GM12878 (cell line): Measurements from ENCODE around the gene RANBP9. TPM values are rescaled to one million over a fixed set of nuclear protein-coding genes. Genes with fewer than 3 reads are reported as not detected.

ENCODE experiments used
- ATAC-seq: fragments of 200-7000 bp; cut with Tn5 transposase; 3 replicates; pipeline ENCODE4 v1.9.1; 2020; ENCODE audit warnings: mild to moderate bottlenecking, moderate library complexity
- BruUV-seq: library from RNA; stranded (reverse); fragments of 400-500 nt; replicated peaks from 2 replicates; lab custom pipeline; 2021; lab: Mats Ljungman, UMichigan
- CTCF ChIA-PET: fragments of 300-600 bp; sonication (Branson Sonifier 250); formaldehyde crosslinking; extraction: SDS; loops from one replicate; lab custom pipeline; 2021; ENCODE audit warnings: inconsistent platforms; lab: Yijun Ruan, JAX
- POLR2A ChIA-PET: fragments of 350-600 bp; formaldehyde crosslinking; extraction: SDS; loops from one replicate; lab custom pipeline; 2021; ENCODE audit warnings: inconsistent platforms; lab: Charles Lee
- RAD21 ChIA-PET: fragments of 300-600 bp; sonication (Branson Sonifier 250); formaldehyde crosslinking; loops from one replicate; lab custom pipeline; 2023; ENCODE audit warnings: antibody characterized with exemption; ENCODE audit not compliant: unreplicated experiment; lab: Charles Lee
- SMC1A ChIA-PET: fragments of 300-600 bp; sonication (Branson Sonifier 250); formaldehyde crosslinking; loops from one replicate; lab custom pipeline; 2023; ENCODE audit not compliant: unreplicated experiment, uncharacterized antibody; lab: Charles Lee
- DNase-seq: peaks from one replicate; pipeline ENCODE4 v3.0.0-alpha.2; 2011; ENCODE audit warnings: low read depth, low spot score
- FAIRE-seq: peaks from 3 replicates; lab custom pipeline; 2011; peaks lifted over from hg19 to GRCh38; lab: Jason Lieb, UNC
- H2AFZ ChIP-seq: 2 replicates; pipeline ENCODE4 v1.6.0; 2011; ENCODE audit warnings: low read depth, low read length, control low read depth; ENCODE audit not compliant: control insufficient read depth
- H3K27ac ChIP-seq: 2 replicates; pipeline ENCODE4 v1.5.1; 2011; ENCODE audit warnings: control low read depth; ENCODE audit not compliant: control insufficient read depth, insufficient read depth
- H3K27me3 ChIP-seq, 2 experiments: replicated peaks in 1 of 2; 2 replicates each; pipeline versions ENCODE4 v1.6.0 to v1.6.1; 2011; ENCODE audit warnings: low read length in 1 of 2; ENCODE audit not compliant: control insufficient read depth in 2 of 2, insufficient read depth in 2 of 2
- H3K36me3 ChIP-seq, 2 experiments: 2 replicates each; pipeline ENCODE4 v1.5.1; 2011; ENCODE audit warnings: low read length in 1 of 2; ENCODE audit not compliant: control insufficient read depth in 2 of 2, insufficient read depth in 2 of 2
- H3K4me1 ChIP-seq: 2 replicates; pipeline ENCODE4 v1.6.1; 2011; ENCODE audit warnings: mild to moderate bottlenecking, low read length, moderate library complexity, mixed read lengths; ENCODE audit not compliant: control insufficient read depth, insufficient read depth
- H3K4me2 ChIP-seq: 2 replicates; pipeline ENCODE4 v1.6.0; 2011; ENCODE audit warnings: control low read depth; ENCODE audit not compliant: control insufficient read depth, insufficient read depth
- H3K4me3 ChIP-seq: fragments of 200-600 bp; sonication (generic); 2 replicates; pipeline ENCODE4 v1.5.1; 2016
- H3K79me2 ChIP-seq: 2 replicates; pipeline ENCODE4 v1.6.0; 2011; ENCODE audit warnings: low read length; ENCODE audit not compliant: control insufficient read depth, insufficient read depth
- H3K9ac ChIP-seq: 2 replicates; pipeline ENCODE4 v1.8.0; 2011; ENCODE audit warnings: low read length, control low read depth, mixed read lengths; ENCODE audit not compliant: control insufficient read depth, insufficient read depth
- H3K9me3 ChIP-seq: replicated peaks from 3 replicates; pipeline ENCODE4 v1.5.1; 2011; ENCODE audit warnings: mild to moderate bottlenecking, low read length; ENCODE audit not compliant: control insufficient read depth, insufficient read depth
- H4K20me1 ChIP-seq: 2 replicates; pipeline ENCODE4 v1.6.0; 2011; ENCODE audit not compliant: control insufficient read depth, insufficient read depth
- ATF3 ChIP-seq: IDR thresholded peaks from 2 replicates; pipeline ENCODE4 v1.6.1; 2011; ENCODE audit warnings: low read depth, mild to moderate bottlenecking, low read length, moderate library complexity, borderline replicate concordance; ENCODE audit errors: extremely low read depth
- CREB1 ChIP-seq: IDR thresholded peaks from 2 replicates; pipeline ENCODE4 v1.6.1; 2012; ENCODE audit warnings: low read depth, mild to moderate bottlenecking, inconsistent platforms
- E2F4 ChIP-seq: IDR thresholded peaks from 2 replicates; pipeline ENCODE4 v1.6.1; 2012; ENCODE audit warnings: low read depth, low read length, improper control_type of control experiment
- EED ChIP-seq: sonication (generic); IDR thresholded peaks from 2 replicates; pipeline ENCODE4 v1.6.1; 2016; ENCODE audit warnings: antibody characterized with exemption, low read depth
- HDAC2 ChIP-seq: fragments of 200-600 bp; sonication (generic); IDR thresholded peaks from 2 replicates; pipeline ENCODE4 v1.6.1; 2017
- JUNB ChIP-seq: IDR thresholded peaks from 2 replicates; pipeline ENCODE4 v1.6.1; 2016; ENCODE audit warnings: antibody characterized with exemption, mild to moderate bottlenecking
- LARP7 ChIP-seq: fragments of 450-650 bp; IDR thresholded peaks from 2 replicates; pipeline ENCODE4 v1.6.1; 2017; ENCODE audit warnings: mild to moderate bottlenecking
- NFXL1 ChIP-seq: fragments of 450-650 bp; IDR thresholded peaks from 2 replicates; pipeline ENCODE4 v1.6.1; 2017; ENCODE audit warnings: antibody characterized with exemption, mild to moderate bottlenecking, borderline replicate concordance
- NR2F1 ChIP-seq: fragments of 450-650 bp; conservative IDR thresholded peaks from 2 replicates; pipeline ENCODE4 v1.6.1; 2017; ENCODE audit warnings: mild to moderate bottlenecking
- NRF1 ChIP-seq: conservative IDR thresholded peaks from 2 replicates; pipeline ENCODE4 v1.6.1; 2011; ENCODE audit warnings: mild to moderate bottlenecking, low read depth, low read length, improper control_type of control experiment
- RAD51 ChIP-seq: fragments of 450-650 bp; IDR thresholded peaks from 2 replicates; pipeline ENCODE4 v1.6.1; 2016; ENCODE audit warnings: moderate library complexity, mild to moderate bottlenecking, inconsistent platforms
- SKIL ChIP-seq: fragments of 450-650 bp; IDR thresholded peaks from 2 replicates; pipeline ENCODE4 v1.6.1; 2017; ENCODE audit warnings: mild to moderate bottlenecking, low read depth, inconsistent platforms; ENCODE audit not compliant: poor library complexity, severe bottlenecking
- SP1 ChIP-seq: IDR thresholded peaks from one replicate; pipeline ENCODE4 v1.6.1; 2011; ENCODE audit warnings: low read depth, low read length
- SPI1 ChIP-seq: IDR thresholded peaks from 2 replicates; pipeline ENCODE4 v1.6.1; 2011; ENCODE audit warnings: low read depth, mild to moderate bottlenecking, low read length, moderate library complexity, borderline replicate concordance; ENCODE audit not compliant: insufficient read depth
- SREBF2 ChIP-seq: IDR thresholded peaks from 2 replicates; pipeline ENCODE4 v1.6.1; 2012; ENCODE audit warnings: mild to moderate bottlenecking, low read length
- TCF7 ChIP-seq: IDR thresholded peaks from 2 replicates; pipeline ENCODE4 v1.6.1; 2014; ENCODE audit warnings: antibody characterized with exemption, borderline replicate concordance
- ZNF24 ChIP-seq: fragments of 450-650 bp; IDR thresholded peaks from 2 replicates; pipeline ENCODE4 v1.6.1; 2017; ENCODE audit warnings: antibody characterized with exemption, mild to moderate bottlenecking
- ZNF622 ChIP-seq: fragments of 450-650 bp; IDR thresholded peaks from 2 replicates; pipeline ENCODE4 v1.6.1; 2017; ENCODE audit warnings: mild to moderate bottlenecking, inconsistent platforms
- WGBS: methylation state at CpG from one replicate; pipeline ENCODE4 v1.1.6; 2016; ENCODE audit warnings: low lambda C conversion rate; ENCODE audit not compliant: insufficient replicate concordance, insufficient coverage; ENCODE audit errors: missing lambda C conversion rate; 5-methylcytosine and 5-hydroxymethylcytosine counted together
- in situ Hi-C: fragments of 300-500 bp; cut with MboI; formaldehyde crosslinking; loops from 9 replicates; pipeline ENCODE4 v1.14.3; 2018; ENCODE audit warnings: mixed read lengths
- intact Hi-C: fragments of 100-400 bp; cut with micrococcal nuclease; formaldehyde crosslinking; loops from one replicate; pipeline ENCODE4 v1.14.2; 2022; ENCODE audit not compliant: unreplicated experiment
- polyA plus RNA-seq, 11 experiments: library from polyadenylated mRNA; depleted of rRNA in 4 of 11; unstranded in 6 of 11; stranded (reverse) in 5 of 11; fragments of >200 nt; fragmentation: Nextera tagmentation in 4 of 11; fragmentation: Illumina TruSeq in 1 of 11; extraction: Ambion mirVana in 4 of 11; extraction: Trizol in 1 of 11; gene quantifications; 1 replicate in 1 of 11; 2 replicates in 10 of 11; pipeline versions ENCODE4 v1.2.1 to v1.2.3, GENCODE V29; 2011 to 2016; ENCODE audit warnings: inconsistent platforms in 2 of 11, missing spikeins in 2 of 11, low read depth in 1 of 11
- total RNA-seq, 4 experiments: library from RNA; depleted of rRNA in 3 of 4; stranded (reverse); fragments of >200 nt in 3 of 4; fragmentation: Illumina TruSeq in 1 of 4; extraction: Trizol in 1 of 4; gene quantifications; 2 replicates each; pipeline versions ENCODE4 v1.2.1 to v1.2.3, GENCODE V29; 2013 to 2021

RANBP9 gene
- total and polyA plus RNA-seq, 10 of the 15 experiments (the other 5 are each of a cell fraction or from before 2014, with no cell fraction given) = 3.7 to 43.1 (median 16.2) TPM

GRCh38 chr6:13681305-13682061, 30.2 kb downstream of the RANBP9 start (continued):
- no peak for TF ChIP-seq ZNF24
- no peak for TF ChIP-seq NR2F1
- no peak for TF ChIP-seq ATF3
- no peak for TF ChIP-seq CREB1
- TF ChIP-seq JUNB = peak; percentile 34
- TF ChIP-seq SPI1 = peak; percentile 55; the same call in 1 of the 2 replicates
- TF ChIP-seq, all 136 proteins: peak for 10

GRCh38 chr6:13680448-13680968, 31.1 kb downstream of the RANBP9 start:
- SMC1A ChIA-PET = interaction anchor here (0.7 to 3.7 kb wide), 9 partner anchors 10 to 376 kb away, joined by 3 to 32 read pairs (median 4); partner anchors contain the start of gene NOL7
- WGBS = 98% methylated on average over 5 of the region's 6 CpGs
- H3K9ac ChIP-seq = no peak overlapping the region
- in situ Hi-C loops (no loop called here), intact Hi-C loops (no loop called here)
- DNase-seq (no peak), ATAC-seq (no peak), FAIRE-seq (no peak)
- POLR2A ChIA-PET = interaction anchor here (0.9 to 1.8 kb wide), 4 partner anchors 10 to 18 kb away, joined by 3 to 5 read pairs (median 4); no protein-coding TSS in a partner anchor
- H3K4me1 ChIP-seq = peaks cover 12% of the 10 kb centered on the region
- H2AFZ ChIP-seq = no peak overlapping the region
- H3K36me3 ChIP-seq = peaks cover 0 to 1% of the 10 kb centered on the region in 2 experiments; a peak in 2 of 4 replicates
- no peak overlapping the region for H3K4me2 ChIP-seq
- RAD21 ChIA-PET = interaction anchor here (0.7 to 1.4 kb wide), 2 partner anchors 16 to 25 kb away, joined by 3 read pairs; no protein-coding TSS in a partner anchor
- peaks cover 44% of the 10 kb centered on the region for H3K79me2 ChIP-seq
- no peaks in the 10 kb centered on the region for H3K27me3 ChIP-seq
- no TSS peak for BruUV-seq
- H3K9me3 ChIP-seq = peaks cover 2% of the 10 kb centered on the region; the same call in 2 of the 3 replicates
- TF ChIP-seq EED = no peak
- TF ChIP-seq HDAC2 = no peak
- no peak for TF ChIP-seq ZNF24
- TF ChIP-seq RAD51 = no peak
- no peak for TF ChIP-seq NFXL1
- TF ChIP-seq ZNF622 = no peak
- TF ChIP-seq CREB1 = no peak
- no peak for TF ChIP-seq TCF7
- TF ChIP-seq SREBF2 = no peak
- TF ChIP-seq SPI1 = no peak
- no peak for TF ChIP-seq NRF1
- TF ChIP-seq LARP7 = no peak
- TF ChIP-seq SP1 = no peak
- TF ChIP-seq SKIL = no peak
- TF ChIP-seq E2F4 = no peak
- H4K20me1 ChIP-seq = no peaks in the 10 kb centered on the region
- H3K27ac ChIP-seq = no peak overlapping the region
- CTCF ChIA-PET = interaction anchor here (1.0 to 1.3 kb wide), 3 partner anchors 9 to 16 kb away, joined by 3 to 5 read pairs (median 4); no protein-coding TSS in a partner anchor
- no peak overlapping the region for H3K4me3 ChIP-seq
